ENCODE data around the gene IKZF5.

The IKZF5 gene

GRCh38 chr10:123008355-123009104, at the start of gene IKZF5, which contains the start of gene ACADSB:
IKZF5 (minus strand) TSS chr10:123008795; CDS start chr10:122998625, 10,170 bp downstream.
ACADSB (plus strand) TSS chr10:123009006; CDS start chr10:123009030, 24 bp downstream.
- peak within 1 kb of the TSS; percentile 87 for H3K9ac ChIP-seq (ENCODE audit: low read length)
- no peaks in the 10 kb centered on the region for H3K27me3 ChIP-seq (ENCODE audit: control insufficient read depth in 1 of 2, insufficient read depth in 2 of 2, low read length in 2 of 2)
- peak within 1 kb of the TSS; percentile 92 to 98 for H3K4me3 ChIP-seq (ENCODE audit: low read depth in 1 of 2, low read length in 2 of 2)
- no peaks in the 10 kb centered on the region for H3K9me3 ChIP-seq (ENCODE audit: low read length)
- no peaks in the 10 kb centered on the region for H3K36me3 ChIP-seq (ENCODE audit: insufficient read depth, low read length)
- H3K27ac ChIP-seq (ENCODE audit: low read depth, low read length) = peak within 1 kb of the TSS; percentile 83
- peaks cover 28% of the 10 kb centered on the region for H3K4me1 ChIP-seq (ENCODE audit: insufficient read depth, low read length)

- no peaks in the 10 kb centered on the region for H3K27me3 ChIP-seq (ENCODE audit: control insufficient read depth in 1 of 2, insufficient read depth in 2 of 2, low read length in 2 of 2)
These were observed 49.4 kb upstream of the IKZF5 start for GRCh38 chr10:123057968-123058367.

GRCh38 chr10:123045961-123046731, 37.6 kb upstream of the IKZF5 start:
- Histone ChIP-seq H3K4me3 (ENCODE audit: low read depth in 1 of 2, low read length in 2 of 2) (no peak overlapping the region), H3K4me1 (ENCODE audit: insufficient read depth, low read length) (no peaks in the 10 kb centered on the region), H3K9ac (ENCODE audit: low read length) (no peak overlapping the region), H3K36me3 (ENCODE audit: insufficient read depth, low read length) (peaks cover 27% of the 10 kb centered on the region), H3K27me3 (ENCODE audit: control insufficient read depth in 1 of 2, insufficient read depth in 2 of 2, low read length in 2 of 2) (no peaks in the 10 kb centered on the region), H3K9me3 (ENCODE audit: low read length) (no peaks in the 10 kb centered on the region), H3K27ac (ENCODE audit: low read depth, low read length) (no peak overlapping the region)

More at GRCh38 chr10:123057968-123058367, 49.4 kb upstream of the IKZF5 start:
- Histone ChIP-seq H3K4me3 (ENCODE audit: low read depth in 1 of 2, low read length in 2 of 2) (no peak overlapping the region), H3K36me3 (ENCODE audit: insufficient read depth, low read length) (no peaks in the 10 kb centered on the region), H3K9ac (ENCODE audit: low read length) (no peak overlapping the region), H3K4me1 (ENCODE audit: insufficient read depth, low read length) (no peaks in the 10 kb centered on the region), H3K27ac (ENCODE audit: low read depth, low read length) (no peak overlapping the region), H3K9me3 (ENCODE audit: low read length) (no peaks in the 10 kb centered on the region)

- Histone ChIP-seq H3K27ac (ENCODE audit: low read depth, low read length) (no peak overlapping the region), H3K9ac (ENCODE audit: low read length) (no peak overlapping the region), H3K4me3 (ENCODE audit: low read depth in 1 of 2, low read length in 2 of 2) (no peak overlapping the region), H3K9me3 (ENCODE audit: low read length) (no peaks in the 10 kb centered on the region), H3K4me1 (ENCODE audit: insufficient read depth, low read length) (no peaks in the 10 kb centered on the region), H3K27me3 (ENCODE audit: control insufficient read depth in 1 of 2, insufficient read depth in 2 of 2, low read length in 2 of 2) (no peaks in the 10 kb centered on the region), H3K36me3 (ENCODE audit: insufficient read depth, low read length) (peaks cover 27% of the 10 kb centered on the region)
These were observed 35.8 kb upstream of the IKZF5 start for GRCh38 chr10:123044391-123044790.

DNA sequence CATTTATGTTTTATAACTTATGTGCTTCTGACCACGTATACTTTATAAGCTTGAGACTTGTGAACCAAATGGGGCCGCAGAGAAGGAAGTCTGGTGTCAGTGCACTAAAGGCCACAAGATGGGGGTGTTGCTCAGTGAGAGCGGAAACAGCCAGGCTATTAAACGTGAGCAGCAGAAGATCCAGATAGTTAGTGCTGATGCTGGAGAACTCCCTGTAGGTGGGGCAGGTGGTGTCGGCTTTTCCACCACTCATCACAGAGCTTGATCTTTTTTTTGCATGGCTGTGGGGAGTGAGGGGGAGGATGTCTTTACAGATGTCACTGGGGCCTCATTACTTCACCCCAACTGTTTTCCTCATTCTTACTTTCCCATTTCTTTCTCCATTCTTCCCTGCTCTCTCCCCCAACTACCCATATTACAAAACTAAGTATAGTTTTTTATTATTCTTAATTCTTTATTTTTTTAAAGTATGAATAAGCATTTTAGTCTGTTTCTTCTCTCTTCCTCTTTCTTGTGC, 34.9 kb upstream of the IKZF5 start:
- Histone ChIP-seq H3K9me3 (ENCODE audit: low read length) (no peaks in the 10 kb centered on the region), H3K9ac (ENCODE audit: low read length) (no peak overlapping the region), H3K27me3 (ENCODE audit: control insufficient read depth in 1 of 2, insufficient read depth in 2 of 2, low read length in 2 of 2) (no peaks in the 10 kb centered on the region), H3K4me1 (ENCODE audit: insufficient read depth, low read length) (no peaks in the 10 kb centered on the region), H3K27ac (ENCODE audit: low read depth, low read length) (no peak overlapping the region), H3K4me3 (ENCODE audit: low read depth in 1 of 2, low read length in 2 of 2) (no peak overlapping the region), H3K36me3 (ENCODE audit: insufficient read depth, low read length) (peaks cover 27% of the 10 kb centered on the region)

GRCh38 chr10:123042708-123043408, 34.3 kb upstream of the IKZF5 start:
- Histone ChIP-seq H3K27me3 (ENCODE audit: control insufficient read depth in 1 of 2, insufficient read depth in 2 of 2, low read length in 2 of 2) (no peaks in the 10 kb centered on the region), H3K4me1 (ENCODE audit: insufficient read depth, low read length) (no peaks in the 10 kb centered on the region), H3K36me3 (ENCODE audit: insufficient read depth, low read length) (peaks cover 23% of the 10 kb centered on the region), H3K4me3 (ENCODE audit: low read depth in 1 of 2, low read length in 2 of 2) (no peak overlapping the region), H3K27ac (ENCODE audit: low read depth, low read length) (no peak overlapping the region), H3K9me3 (ENCODE audit: low read length) (no peaks in the 10 kb centered on the region), H3K9ac (ENCODE audit: low read length) (no peak overlapping the region)

DNA sequence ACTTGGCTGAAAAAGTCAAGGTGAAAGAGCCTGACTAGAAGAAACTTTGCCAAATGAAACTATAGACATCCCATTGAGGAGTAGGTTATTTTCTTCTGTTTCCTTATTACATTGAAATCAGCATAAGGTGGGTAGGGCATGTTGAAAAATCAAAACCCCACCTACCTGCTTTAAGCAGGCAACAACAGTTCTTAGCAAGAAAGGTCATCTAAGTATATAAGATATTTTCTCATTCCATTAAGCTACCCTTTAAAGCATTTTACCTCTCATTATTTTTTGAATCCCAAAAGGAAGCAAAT, 31.0 kb upstream of the IKZF5 start:
- Histone ChIP-seq H3K4me3 (ENCODE audit: low read depth in 1 of 2, low read length in 2 of 2) (no peak overlapping the region), H3K27me3 (ENCODE audit: control insufficient read depth in 1 of 2, insufficient read depth in 2 of 2, low read length in 2 of 2) (no peaks in the 10 kb centered on the region), H3K4me1 (ENCODE audit: insufficient read depth, low read length) (no peaks in the 10 kb centered on the region), H3K27ac (ENCODE audit: low read depth, low read length) (no peak overlapping the region), H3K9ac (ENCODE audit: low read length) (no peak overlapping the region), H3K36me3 (ENCODE audit: insufficient read depth, low read length) (peaks cover 17% of the 10 kb centered on the region), H3K9me3 (ENCODE audit: low read length) (no peaks in the 10 kb centered on the region)

GRCh38 chr10:123038782-123039631, 30.4 kb upstream of the IKZF5 start:
- no peaks in the 10 kb centered on the region for H3K27me3 ChIP-seq (ENCODE audit: control insufficient read depth in 1 of 2, insufficient read depth in 2 of 2, low read length in 2 of 2)
- no peaks in the 10 kb centered on the region for H3K9me3 ChIP-seq (ENCODE audit: low read length)
- H3K4me1 ChIP-seq (ENCODE audit: insufficient read depth, low read length) = no peaks in the 10 kb centered on the region
- H3K36me3 ChIP-seq (ENCODE audit: insufficient read depth, low read length) = peaks cover 12% of the 10 kb centered on the region
- H3K4me3 ChIP-seq (ENCODE audit: low read depth in 1 of 2, low read length in 2 of 2) = no peak overlapping the region
- no peak overlapping the region for H3K27ac ChIP-seq (ENCODE audit: low read depth, low read length)
- no peak overlapping the region for H3K9ac ChIP-seq (ENCODE audit: low read length)

DNA sequence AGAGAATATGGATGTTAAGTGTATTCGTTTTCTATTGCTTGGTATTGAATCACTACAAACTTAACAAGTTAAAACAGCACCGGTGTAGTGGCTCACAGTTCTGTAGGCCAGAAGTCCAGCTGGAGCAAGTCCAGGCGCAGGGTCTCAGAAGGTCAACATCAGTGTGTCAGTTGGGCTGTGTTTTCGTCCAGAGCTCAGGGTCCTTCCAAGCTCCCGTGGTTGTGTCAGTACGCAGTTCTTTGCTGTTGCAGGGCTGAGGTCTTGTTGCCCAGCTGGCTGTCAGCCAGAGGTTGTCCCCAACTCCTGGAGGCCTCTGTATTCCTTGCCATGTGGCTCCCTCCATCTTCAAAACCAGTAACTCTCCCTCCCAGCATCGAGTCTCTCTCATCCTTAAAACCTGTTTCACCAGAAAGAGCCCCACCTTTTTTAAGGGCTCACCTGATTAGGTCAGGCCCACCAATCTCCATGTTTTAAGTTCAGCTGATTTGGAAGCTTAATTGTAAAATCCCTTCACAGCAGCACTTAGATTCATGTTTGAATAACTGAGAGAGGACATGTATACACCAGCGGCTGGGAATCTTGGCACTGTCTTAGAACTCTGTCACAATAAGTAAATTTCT, 27.0 kb upstream of the IKZF5 start:
- no peak overlapping the region for H3K9ac ChIP-seq (ENCODE audit: low read length)
- peaks cover 10% of the 10 kb centered on the region for H3K36me3 ChIP-seq (ENCODE audit: insufficient read depth, low read length)
- H3K9me3 ChIP-seq (ENCODE audit: low read length) = no peaks in the 10 kb centered on the region
- no peaks in the 10 kb centered on the region for H3K4me1 ChIP-seq (ENCODE audit: insufficient read depth, low read length)
- H3K27ac ChIP-seq (ENCODE audit: low read depth, low read length) = no peak overlapping the region
- H3K27me3 ChIP-seq (ENCODE audit: control insufficient read depth in 1 of 2, insufficient read depth in 2 of 2, low read length in 2 of 2) = no peaks in the 10 kb centered on the region
- H3K4me3 ChIP-seq (ENCODE audit: low read depth in 1 of 2, low read length in 2 of 2) = no peak overlapping the region

- no peaks in the 10 kb centered on the region for H3K27me3 ChIP-seq (ENCODE audit: control insufficient read depth in 1 of 2, insufficient read depth in 2 of 2, low read length in 2 of 2)
- no peaks in the 10 kb centered on the region for H3K4me1 ChIP-seq (ENCODE audit: insufficient read depth, low read length)
These were observed 25.7 kb upstream of the IKZF5 start for GRCh38 chr10:123034332-123034731.

More at GRCh38 chr10:123034332-123034731, 25.7 kb upstream of the IKZF5 start:
- Histone ChIP-seq H3K4me3 (ENCODE audit: low read depth in 1 of 2, low read length in 2 of 2) (no peak overlapping the region), H3K36me3 (ENCODE audit: insufficient read depth, low read length) (peaks cover 10% of the 10 kb centered on the region), H3K27ac (ENCODE audit: low read depth, low read length) (no peak overlapping the region), H3K9ac (ENCODE audit: low read length) (no peak overlapping the region), H3K9me3 (ENCODE audit: low read length) (no peaks in the 10 kb centered on the region)

All from muscle layer of colon (tissue), 2 donors.